NCI-H524 (cell line): ENCODE data around the gene ABCE1.
"Not testable (repeated sequence)": the region's sequence is repeated elsewhere in the genome, so short reads cannot be mapped to it uniquely, and the experiment has no call there.

Experiments used
- DNase-seq, 2 experiments: peaks; one replicate each; lab custom pipeline; 2025; lab: John Stamatoyannopoulos, UW

ABCE1 gene

DNA sequence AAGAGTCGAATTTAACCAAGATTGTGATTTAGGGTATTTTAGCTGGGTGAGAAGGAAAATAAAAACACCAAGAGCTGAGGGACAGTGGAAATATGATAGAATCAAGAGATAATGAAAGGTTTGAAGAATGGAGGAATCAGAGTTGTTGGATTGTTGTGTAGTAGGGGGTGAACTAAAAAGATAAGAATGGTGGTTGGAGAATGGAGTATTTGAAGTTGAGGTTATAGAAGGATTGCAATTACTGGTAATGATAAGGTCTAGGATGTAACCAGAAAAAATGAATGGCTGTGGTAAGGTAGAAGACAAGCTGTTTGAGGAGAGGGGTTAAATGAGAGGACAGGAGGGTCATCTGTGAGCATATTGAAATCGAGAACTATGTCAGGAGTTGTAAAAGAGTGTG is 4.5 kb downstream of the ABCE1 start:
- DNase-seq: no peak

DNA sequence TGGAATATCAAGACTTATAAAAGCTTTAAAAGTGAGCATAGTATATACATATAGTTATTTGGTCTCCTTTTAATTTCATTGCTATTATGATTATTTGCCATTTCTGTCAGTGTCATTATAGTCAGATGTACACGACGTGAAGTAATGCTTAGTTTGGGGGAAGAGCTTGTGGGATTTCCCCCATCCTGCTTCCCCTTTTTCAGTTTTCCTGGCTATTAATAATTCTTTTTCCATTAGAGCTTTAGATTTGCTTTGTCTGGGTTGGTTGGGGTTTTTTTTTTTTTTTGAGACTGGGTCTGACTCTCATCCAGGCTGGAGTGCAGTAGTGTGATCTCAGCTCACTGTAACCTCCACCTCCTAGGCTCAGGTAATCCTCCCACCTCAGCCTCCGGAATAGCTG is 5.4 kb downstream of the ABCE1 start:
- DNase-seq: no peak

DNA sequence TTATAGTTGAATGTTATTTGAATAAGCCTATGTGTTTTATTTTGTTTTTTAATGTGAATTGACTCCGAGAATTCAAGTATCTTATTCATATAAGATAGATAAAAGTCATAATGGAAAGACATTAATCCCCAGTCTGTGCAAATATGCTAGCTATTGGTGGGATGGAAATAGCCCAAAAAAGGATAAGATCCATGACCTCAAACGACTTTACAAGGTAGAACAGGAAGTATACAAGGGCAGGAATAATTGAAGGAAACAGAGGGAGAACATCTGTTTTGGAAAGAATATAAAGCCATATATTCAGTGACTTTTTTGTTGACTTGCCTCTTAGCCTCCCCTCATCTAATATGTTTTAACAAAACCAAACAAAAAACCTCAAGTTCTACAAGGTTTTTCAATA is 9.0 kb downstream of the ABCE1 start:
- DNase-seq: no peak

DNA sequence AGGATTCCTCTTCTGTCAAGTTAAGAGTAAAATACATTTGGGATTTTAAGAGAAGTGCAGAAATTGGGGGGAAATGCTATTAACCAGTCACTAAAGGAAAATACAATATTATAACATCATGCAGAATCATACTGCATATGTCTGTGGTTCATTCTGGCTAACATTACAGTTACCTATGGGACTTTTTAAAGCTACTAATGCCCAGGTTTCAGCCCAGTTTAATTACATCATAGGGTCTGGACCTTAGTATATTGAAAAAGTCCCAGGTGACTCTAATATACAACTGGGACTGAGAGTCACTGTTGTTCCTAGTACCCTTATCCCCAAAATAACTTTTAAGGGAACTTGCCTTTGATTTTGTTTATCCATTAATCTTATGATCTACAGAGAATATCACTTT is 10.0 kb downstream of the ABCE1 start:
- DNase-seq: no peak

DNA sequence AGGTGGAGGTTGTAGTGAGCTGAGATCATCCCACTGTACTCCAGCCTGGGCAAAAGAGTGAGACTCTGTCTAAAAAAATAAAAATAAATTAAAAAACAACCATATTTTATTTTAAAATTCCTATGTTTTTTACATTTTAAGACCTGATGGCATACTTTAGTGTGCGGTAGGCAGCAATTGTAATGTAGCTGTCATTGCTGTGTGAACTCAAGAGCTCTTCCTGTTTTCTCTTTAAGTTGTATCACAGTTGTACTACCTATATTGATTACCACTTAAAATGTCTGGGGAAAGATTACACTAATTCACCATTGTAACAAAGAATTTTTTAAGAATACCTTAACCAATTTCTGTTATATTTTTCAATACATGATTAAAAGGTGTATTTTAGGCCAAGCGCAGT is 27.3 kb downstream of the ABCE1 start:
- DNase-seq: no peak

DNA sequence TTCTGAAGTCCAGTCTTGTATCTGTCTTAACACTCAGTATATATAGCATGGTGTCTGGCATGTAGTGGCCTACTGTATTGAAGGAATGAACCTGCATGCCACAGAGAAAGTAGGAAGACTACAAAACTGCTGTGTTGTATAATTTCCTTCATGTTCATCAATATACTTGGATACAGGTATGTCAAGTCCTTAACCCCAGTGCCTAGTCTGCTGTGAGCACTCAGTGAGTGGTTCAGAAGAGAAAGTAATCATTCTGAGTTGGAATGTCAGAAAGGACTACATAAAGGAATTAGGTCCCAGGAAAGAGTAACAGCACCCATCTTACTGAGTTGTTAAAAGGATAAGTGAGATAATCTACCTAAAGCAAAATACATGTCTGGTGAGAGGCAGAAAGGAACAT is 32.0 kb downstream of the ABCE1 start:
- DNase-seq: no peak

DNA sequence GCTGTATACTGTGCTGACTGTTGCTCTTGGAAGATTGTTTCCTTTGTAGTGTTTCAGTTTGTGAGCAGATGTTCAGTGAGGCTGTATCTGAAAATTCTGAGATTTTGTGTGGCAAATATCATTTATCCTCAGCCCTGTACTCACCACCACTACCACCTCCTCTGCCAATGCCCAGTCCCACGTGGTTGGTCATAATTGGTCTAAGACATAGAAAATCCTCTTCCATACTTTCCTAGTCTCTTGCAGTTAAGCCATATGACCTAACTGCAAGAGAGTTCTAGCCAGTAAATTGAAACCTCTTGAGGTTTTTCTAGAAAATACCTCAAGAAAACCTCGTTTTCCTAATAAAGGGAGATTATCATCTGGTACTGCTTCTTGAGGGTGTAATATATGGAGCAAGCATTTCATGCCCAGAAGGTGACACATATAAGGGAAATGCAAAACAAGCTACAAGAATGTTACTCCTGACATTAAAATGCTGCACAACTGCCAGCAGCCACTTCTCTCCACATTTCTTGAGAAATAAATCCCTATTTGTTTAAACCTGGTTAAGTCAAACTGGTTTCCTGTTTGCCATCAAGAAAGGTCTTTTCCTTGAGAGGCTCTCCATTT is 32.8 kb downstream of the ABCE1 start:
- no peak for DNase-seq

DNA sequence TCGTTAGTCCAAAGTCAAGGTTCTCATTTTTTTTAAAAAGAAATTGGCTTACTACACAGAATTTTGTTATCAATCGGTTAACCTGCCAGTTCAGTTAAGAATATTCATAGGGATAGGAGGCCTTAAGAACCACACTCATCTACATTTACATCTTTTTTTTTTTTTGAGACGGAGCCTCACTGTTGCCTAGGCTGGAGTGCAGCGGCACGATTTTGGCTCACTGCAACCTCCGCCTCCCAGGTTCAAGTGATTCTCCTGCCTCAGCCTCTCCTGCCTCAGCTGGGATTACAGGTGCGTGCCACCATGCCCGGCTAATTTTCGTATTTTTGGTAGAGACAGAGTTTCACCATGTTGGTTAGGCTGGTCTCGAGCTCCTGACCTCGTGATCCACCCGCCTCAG is 33.7 kb downstream of the ABCE1 start:
- DNase-seq: no peak

DNA sequence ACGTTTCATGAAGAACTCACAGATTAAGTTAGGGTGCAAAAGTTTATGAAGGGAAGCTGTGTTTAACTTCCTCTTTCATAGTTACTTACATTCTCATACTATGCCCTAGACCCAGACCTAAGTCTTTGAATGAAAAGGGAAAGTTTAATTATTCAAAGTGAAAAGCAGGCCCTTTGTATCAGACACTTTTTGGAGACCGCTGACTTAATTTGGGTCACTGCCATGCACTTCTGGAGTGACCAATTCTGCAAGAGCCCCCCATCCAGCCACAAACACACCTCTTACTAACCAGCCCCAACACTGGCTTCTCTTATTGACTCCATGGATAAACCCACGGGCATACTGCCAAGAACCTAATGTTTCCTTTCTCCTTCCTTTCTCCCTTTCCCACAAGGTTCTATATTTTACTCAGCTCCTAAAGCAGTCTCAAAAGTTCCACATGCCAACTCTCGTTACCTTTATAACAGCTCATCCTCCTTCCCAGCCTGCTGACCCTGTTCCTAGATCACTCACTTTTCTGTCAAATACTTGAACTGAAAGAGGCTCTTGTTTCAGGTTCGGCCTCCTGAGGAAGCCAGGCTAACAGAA is 34.5 kb downstream of the ABCE1 start:
- no peak for DNase-seq

DNA sequence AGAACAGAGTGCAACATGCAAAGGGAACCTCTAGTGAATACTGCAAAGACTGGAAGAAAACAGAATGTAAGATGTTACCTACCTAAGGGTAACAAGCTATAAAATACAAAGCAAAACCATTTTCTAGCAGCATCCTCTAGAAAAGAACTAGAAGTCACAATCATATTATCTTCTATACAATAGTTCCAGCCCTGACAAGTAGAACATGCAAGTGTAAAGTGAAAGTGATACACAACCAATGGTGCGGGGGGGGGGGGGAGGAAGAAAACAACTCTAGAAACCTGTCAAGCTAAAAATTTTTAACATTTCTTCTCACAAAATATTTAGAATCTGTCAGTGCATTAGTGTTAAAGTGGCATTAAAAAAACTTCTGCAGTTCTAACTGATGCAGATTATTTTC is 38.1 kb downstream of the ABCE1 start:
- not testable (repeated sequence) for DNase-seq

DNA sequence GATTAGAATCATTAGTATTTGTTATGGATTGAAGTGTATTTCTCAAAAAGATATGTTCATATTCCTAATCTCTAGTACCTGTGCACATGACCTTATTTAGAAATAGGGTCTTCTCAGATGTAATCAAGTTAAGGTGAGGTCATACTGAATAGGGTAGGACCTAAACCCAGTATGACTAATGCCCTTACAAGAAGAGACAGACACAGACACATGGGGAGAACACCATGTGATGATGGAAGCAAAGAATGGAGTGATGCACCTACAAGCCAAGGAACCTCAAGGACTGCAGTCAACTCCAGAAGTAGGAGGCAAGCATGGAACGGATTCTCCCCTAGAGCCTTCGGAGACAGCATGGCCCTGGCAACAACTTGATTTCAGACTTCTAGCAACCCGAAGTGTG is 50.9 kb downstream of the ABCE1 start:
- no peak for DNase-seq

DNA sequence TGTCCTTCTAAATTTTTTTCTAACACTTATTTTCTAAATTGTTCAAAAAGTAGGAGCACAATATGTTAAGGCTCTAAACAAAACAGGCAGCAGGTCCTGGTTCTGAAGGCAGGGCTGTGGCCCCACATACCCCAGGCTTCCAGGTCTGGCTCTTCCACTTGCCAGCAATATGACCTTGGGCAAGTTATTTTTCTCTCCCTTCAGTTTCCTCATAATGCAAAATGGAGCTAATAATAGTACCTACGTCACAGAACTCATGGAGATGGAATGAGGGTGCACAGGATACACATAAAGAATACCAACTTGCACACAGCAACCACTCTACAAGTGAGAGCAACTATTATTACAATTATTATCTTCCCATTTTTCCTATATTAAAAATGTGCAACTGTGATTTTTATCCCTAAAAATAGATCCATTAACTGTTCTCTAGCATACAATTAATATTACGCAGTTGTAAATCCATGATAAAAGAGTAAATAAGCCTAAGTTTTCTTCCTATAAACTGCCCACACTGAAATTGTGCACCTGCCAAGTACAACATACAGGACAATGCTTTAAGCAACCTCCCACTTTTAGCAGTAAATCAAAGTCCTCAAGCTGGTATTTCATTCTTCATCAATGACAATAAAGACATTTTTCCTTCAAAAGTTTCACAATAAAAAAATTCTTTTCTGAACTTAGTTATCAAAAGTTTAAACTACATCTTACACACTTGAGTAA is 55.2 kb downstream of the ABCE1 start:
- no peak for DNase-seq

DNA sequence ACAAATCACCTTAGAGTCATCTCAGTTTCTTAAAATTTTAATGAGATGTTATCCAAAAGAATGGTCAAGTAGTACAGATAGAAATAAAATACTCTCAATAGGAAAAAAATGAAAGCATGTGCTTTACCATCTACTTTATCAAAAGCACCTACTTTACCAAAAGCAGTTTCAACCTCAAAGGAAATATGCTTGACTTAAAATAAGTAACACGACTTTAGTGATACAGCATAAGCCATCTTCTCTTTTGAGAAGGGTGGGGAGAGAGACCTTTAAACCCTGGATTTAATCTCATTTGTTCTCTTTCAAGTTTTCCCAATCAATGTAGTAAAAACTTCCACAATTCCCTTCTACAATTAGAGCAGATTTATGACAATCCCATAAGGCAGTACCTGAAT is 55.8 kb downstream of the ABCE1 start:
- DNase-seq: no peak

DNA sequence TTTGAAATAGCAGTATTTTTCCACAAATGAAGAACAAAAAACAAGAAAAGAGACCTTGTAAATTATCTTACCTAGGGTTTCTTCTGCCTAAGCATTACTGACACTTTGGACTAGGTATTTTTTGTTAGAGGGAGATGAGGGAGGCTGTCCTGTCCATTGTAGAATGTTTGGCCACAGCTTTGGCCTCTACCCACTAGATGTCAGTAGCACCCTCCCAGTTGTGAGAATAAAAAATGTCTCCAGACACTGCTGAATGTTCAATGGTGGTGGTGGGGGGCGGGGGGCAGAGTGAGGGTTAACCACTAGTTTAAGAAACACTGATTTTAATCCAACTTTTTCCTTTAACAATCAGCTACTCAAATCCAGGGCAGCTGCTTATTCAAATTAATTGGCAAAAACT is 56.5 kb downstream of the ABCE1 start:
- DNase-seq: no peak

DNA sequence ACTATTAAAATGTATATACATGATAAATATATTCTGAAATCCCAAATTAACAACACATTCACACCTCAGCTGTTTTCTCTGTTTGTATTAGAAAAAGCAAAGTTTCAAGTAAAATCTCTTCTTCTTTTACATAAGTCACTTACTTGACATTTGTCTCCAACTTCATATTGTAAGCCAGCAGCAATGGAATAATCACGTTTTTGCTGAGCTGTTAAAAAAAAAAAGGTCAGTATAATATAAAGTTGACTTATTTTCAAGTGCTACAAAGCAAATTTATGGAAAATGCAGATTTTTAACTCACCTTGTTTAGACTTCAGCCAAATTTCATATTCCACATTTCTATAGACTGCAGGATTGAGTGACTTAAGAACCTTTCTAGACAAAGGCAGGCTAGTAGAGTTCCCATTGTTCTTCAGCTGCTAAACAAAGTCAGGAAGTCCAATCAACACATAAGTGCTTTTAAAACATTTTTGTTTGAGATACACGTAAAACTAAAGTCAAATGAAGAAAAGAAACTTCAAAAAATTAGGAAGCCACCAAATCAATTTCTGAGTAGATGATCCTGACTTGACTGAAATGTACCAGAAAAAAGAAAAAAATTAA is 57.3 kb downstream of the ABCE1 start:
- no peak for DNase-seq

DNA sequence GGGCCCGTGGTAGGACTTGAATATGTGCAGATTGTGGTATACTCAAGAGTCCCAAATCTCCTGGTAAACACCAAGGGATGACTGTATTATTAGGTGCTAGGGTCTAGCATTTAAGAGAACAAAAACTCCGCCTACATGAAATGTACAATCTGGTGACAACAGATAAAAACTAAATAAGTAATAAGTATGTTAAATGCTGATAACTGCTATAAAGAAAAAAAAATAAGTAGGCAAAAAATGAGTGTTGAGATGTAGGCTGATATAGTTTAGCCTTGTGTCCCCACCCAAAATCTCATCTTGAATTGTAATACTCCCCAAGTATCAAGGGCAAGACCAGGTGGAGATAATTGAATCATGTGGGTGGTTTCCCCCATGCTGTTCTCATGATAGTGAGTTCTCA is 58.9 kb downstream of the ABCE1 start:
- DNase-seq: no peak

DNA sequence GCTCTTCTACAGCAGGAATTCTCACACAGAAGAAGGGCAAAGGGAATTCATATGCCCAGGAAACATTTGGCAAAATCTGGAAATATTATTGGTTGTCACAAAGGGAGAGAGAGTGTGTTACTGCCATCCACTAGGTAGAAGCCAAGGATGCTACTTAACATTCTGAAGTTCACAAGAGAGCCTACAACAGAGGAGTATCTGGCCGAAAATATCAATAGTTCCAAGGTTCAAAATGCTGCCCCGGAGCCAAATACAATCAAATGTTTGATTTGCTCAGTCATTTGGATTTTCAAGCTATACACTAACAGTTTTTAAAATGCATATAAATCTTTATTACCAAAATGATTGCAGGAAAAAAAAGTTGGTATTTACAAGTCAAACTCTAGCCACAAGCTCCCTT is 63.4 kb downstream of the ABCE1 start:
- DNase-seq: no peak

DNA sequence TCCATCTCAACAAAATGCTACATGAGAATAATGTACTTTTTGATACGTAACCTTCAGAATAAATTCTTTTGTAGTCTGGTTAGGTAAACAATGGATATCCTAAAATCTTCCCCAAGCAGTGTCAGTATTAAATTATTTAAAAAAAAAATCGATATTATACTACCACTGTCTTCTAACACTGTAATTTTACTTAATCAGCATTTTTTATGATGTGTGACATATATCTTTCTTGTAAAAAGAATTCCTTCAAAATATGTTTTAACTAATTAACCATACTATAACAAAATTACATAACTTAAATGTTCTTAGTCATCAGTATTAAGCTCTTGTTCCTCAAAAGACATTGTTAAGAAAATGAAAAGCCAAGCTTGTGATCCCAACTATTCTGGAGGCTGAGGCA is 69.8 kb downstream of the ABCE1 start:
- no peak for DNase-seq

DNA sequence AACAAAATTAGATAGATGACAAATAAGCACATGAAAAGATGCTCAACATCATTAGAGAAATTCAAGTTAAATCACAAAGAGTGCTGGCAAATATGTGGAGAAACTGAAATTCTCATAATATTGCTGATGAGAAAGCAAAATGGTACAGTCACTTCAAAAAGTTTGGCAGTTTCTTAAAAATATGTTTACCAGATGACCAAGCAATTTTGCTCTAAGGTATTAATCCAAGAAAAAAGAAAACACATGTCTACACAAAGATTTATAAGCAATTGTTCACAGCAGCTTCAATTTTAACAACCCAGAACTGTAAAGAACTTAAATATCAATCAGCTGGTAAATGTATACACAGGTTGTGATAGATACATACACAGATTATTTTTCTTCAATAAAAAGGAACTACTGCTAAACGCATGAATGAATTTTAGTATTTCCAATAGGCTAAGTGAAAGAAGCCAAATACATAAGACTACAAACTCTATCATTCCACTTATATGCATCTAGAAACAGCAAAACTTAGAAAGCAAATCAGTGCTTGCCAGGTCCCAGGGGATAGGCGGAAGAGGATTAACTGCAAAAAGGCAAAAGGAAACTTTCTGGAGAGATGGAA is 70.6 kb downstream of the ABCE1 start:
- DNase-seq: no peak

DNA sequence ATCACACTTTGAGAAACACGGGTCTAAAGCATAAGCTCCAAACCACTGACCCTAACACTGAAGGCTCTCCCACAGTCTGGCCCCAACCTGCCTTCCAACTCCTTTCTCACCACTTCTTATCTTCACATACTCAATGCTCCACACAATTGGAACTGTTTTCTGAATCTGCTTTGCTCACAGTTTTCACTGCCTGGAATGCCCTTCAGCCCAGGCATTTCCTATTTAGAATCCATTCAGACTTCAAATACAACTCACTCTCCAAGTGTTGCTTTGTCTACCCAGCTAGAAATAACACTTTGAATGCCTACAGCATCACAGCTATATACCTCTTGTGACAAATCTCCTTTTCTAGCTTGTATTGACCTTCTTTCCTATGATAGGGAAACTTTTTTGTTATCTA is 72.1 kb downstream of the ABCE1 start:
- no peak for DNase-seq

DNA sequence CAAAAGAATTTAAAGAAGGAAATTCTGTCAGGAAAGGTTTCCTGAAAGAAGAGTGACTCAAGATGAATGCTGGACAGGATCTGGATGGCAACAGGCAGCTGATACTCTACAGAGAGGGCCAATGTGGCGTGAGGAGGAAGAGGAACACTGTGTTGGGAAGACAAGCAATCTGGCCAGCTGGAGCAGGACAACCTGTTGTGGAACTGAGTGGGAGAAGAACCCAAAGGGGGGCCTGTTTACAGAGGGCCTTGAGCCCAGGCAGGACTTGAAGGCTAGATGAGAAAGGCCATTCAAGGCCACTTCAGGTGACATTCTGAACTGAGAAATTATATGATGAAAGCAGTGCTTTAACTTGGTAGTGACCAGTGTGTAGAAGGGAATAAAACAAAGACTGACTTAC is 73.8 kb downstream of the ABCE1 start:
- no peak for DNase-seq

DNA sequence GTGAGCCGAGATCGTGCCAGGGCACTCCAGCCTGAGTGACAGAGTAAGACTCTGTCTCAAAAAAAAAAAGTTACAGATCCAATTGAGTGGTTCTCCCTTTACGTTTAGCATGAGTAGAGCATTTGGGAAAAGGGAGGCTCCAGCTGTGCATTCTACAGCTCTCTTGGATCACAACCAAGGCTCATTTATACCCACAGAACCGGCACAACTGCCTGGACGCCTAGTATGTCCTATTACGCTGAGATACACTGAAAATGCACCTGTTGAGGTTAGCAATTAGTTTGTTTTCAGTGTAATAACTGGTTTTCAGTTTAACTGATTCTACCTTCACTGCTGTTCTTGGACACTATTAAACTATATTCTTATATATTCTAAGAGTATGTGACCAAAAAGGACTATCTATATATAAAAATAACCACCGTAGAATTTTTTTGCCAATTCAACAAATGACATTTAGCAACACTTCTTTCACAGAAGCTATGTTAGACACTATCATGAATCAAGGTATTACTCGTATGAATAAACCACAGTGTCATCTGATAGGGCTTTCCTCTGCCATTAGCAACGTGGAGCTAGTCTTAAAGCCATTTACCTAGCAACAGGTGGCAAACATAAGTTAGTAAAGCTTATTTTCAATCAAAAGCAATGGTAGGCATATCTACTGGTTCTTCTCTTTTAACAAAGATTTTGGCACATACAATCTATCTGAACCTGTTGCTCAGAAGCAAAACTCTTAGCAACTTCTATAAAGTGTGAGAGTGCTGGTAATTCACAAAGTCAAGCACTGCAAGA is 78.7 kb downstream of the ABCE1 start:
- DNase-seq: no peak
